GM20000 (cell line): ENCODE results near the gene ZXDA.
A peak's percentile ranks its signal among the peaks of the same experiment; 100 is the strongest.
"Not testable (repeated sequence)": the region's sequence is repeated elsewhere in the genome, so short reads cannot be mapped to it uniquely, and the experiment has no call there.

ENCODE experiments used
- DNase-seq: peaks from one replicate; pipeline ENCODE4 v3.0.0; 2012; ENCODE audit warnings: low spot score
- TF ChIP-seq, protein P1 (sequence below): IDR thresholded peaks from 2 replicates; pipeline ENCODE4 v1.5.1; 2012; ENCODE audit warnings: mild to moderate bottlenecking, control low read depth; ENCODE audit errors: extremely low read depth, missing control alignments

The ZXDA gene

DNA sequence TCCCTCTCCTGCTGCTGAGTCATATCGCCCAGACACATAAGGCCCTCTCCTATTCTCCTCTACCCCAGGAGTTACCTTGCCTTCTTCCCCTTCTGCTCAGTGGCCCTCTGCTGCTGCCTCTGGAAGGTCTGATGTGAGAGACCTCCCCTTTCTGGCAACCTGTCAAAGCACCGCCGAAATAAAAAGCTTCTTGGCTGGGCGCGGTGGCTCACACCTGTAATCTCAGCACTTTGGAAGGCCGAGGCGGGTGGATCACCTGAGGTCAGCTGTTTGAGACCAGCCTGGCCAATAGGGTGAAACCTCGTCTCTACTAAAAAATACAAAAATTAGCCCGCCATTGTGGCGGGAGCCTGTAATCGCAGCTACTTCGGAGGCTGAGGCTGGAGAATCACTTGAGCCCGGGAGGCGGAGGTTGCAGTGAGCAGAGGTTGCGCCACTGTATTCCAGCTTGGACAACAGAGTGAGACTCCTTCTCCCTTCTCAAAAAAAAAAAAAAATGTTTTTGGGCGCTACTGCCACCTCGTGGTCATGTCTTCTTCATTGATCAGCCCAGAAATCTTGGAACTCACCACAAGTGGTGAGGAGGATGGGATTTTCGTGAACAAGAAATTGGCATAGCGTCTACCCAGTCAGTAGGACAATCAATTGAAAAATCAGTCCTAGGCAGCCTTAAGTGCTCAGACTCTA is 8.6 kb upstream of the ZXDA start:
- DNase-seq = no peak
- TF ChIP-seq, protein P1, sequence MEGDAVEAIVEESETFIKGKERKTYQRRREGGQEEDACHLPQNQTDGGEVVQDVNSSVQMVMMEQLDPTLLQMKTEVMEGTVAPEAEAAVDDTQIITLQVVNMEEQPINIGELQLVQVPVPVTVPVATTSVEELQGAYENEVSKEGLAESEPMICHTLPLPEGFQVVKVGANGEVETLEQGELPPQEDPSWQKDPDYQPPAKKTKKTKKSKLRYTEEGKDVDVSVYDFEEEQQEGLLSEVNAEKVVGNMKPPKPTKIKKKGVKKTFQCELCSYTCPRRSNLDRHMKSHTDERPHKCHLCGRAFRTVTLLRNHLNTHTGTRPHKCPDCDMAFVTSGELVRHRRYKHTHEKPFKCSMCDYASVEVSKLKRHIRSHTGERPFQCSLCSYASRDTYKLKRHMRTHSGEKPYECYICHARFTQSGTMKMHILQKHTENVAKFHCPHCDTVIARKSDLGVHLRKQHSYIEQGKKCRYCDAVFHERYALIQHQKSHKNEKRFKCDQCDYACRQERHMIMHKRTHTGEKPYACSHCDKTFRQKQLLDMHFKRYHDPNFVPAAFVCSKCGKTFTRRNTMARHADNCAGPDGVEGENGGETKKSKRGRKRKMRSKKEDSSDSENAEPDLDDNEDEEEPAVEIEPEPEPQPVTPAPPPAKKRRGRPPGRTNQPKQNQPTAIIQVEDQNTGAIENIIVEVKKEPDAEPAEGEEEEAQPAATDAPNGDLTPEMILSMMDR = no peak

DNA sequence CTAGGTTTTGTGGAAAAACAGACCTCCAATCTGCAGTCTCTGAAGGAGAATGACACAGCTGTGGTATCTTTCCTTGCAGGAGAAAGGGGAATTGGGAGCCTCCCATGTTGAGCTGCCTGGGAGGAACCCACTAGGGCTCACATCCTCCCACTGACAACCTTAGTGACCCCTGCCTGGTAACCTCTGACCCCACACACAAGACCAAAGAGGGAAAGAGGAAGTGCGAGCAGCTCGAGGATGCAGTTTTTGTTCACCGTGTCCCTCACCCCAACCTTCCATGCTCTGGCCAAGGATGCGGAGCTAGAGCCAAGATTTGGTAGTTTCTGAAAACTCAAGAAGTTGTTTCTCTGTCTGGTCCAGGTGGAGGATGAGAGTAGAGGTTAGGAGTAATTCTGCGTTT is 5.4 kb upstream of the ZXDA start:
- TF ChIP-seq, protein P1 = no peak
- no peak for DNase-seq

DNA sequence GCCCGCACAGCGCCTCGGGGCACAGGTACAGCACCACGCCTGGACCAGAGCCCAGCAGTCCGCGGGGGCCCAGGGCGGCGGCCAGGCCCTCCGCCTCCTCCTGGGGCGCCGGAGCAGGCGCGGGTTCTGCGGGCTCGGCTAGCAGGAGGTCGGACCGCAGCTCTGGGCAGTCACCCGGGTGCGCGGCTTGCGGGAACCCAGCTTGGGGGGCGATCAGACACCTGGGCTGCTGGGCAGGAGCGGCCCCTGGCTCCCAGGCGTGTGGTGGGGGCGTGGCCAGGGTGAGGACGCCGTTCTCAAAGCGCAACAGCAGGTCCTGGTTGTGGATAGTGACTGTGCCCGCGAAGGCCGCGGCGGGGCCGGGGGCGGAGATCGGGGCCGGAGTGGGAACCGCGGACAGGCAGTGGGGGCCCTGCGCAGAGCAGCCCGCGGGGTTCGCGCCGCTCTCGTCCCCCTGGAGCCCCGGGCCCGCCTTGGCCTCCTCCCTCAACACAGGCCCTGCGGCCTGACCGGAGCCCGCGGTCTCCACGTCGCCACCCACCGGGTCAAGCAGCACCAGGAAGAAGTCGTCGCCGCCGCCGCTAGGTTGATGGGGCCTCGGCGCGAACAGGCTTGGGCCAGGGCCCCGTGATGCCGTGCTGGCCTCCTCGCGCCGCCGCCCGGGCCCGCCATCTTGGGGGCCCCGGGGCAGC is 517 bp downstream of the ZXDA start:
- DNase-seq = peak; percentile 15

DNA sequence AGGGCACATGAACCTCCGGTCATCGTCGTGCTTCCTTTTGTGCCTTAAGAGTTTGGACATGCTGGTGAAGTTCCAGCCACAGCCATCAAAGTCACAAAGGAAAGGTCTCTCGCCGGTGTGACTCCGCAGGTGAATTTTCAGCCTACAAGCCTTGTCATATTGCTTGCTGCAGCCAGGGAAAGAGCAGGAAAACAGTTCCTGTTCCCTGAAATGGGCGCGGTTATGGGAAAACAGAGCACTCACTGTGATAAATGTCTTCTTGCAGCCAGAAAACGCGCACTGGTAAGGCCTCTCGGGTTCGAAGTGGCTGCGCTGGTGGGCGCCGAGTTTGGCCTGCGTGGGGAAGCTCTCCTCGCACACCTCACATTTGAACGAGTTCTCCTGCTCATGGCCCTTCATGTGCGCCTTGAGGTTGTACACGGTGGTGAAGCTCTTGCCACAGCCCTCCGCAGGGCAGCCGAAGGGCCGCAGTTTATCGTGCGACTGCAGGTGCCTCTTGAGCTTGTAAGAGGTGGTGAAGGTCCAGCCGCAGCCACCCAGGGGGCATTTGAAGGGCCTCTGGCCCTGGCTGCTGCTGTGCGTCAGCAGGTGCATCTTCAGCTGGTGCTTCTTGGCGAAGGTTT is 1.2 kb downstream of the ZXDA start:
- DNase-seq = not testable (repeated sequence)

DNA sequence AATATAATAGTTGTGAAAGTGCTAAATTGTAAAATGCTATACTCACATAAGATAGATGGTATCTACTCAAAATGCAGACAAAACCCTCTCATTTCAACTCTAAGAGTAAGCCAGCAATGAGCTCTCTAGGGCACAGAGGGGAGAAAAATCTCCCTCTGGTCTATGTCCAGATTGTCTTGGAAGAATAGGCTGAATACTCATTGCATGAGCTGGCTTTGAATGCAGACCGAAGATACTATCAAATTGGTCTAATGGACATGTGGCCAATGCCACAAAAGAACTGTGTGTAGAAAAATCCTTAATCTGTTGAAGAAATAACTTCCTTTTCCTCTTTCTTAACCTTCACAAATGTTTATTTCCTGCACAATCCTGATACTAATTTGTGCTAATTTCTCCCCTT is 3.5 kb downstream of the ZXDA start:
- TF ChIP-seq, protein P1 = no peak
- no peak for DNase-seq

DNA sequence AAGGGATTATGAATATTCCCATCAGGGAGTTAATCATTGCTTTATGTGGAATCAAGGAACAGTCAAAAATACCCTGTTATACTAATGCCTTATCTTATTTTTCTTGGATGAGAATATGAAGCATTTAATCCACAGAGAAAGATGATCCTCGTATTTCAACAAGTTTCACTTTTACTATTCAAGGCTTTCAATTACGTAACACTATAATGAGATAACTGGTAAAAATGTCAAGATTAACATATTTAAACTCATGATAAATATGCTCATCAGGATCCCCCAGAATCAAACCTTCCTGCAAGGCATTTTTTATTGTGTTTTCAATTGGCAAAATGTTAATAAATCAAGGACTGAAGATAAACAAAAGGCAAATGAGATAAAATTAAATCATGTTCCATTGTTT is 5.1 kb downstream of the ZXDA start:
- TF ChIP-seq, protein P1 = no peak

DNA sequence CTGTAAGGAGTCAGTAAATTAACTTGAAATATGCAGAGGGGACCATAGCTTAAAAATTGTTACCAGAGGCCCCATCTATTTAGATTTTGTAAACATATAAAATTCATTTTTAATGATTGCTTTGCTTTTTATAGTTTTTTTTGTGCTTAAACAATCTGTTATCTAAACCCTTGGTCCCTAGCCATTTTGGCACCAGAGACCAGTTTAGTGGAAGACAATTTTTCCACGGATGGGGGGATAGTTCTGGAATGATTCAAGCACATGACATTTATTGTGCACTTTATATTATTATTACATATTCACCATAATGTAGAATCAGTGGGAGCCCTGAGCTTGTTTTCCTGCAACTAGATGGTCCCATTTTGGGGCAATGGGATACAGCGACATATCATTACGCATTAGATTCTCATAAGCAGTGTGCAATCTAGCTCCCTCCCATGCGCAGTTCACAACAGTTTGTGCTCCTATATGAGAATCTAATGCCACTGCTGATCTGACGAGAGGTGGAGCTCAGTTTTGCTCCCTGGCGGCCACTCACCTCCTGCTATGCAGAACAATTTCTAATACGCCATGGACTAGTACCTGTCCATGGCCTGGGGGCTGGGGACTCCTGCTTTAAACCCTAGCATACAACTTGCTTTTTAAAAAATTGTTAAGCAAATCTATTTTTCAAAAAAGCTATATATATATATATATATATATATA is 5.9 kb downstream of the ZXDA start:
- no peak for DNase-seq
- TF ChIP-seq, protein P1 = no peak

More for the DNA sequence above, 5.1 kb downstream of the ZXDA start:
- DNase-seq = no peak

DNA sequence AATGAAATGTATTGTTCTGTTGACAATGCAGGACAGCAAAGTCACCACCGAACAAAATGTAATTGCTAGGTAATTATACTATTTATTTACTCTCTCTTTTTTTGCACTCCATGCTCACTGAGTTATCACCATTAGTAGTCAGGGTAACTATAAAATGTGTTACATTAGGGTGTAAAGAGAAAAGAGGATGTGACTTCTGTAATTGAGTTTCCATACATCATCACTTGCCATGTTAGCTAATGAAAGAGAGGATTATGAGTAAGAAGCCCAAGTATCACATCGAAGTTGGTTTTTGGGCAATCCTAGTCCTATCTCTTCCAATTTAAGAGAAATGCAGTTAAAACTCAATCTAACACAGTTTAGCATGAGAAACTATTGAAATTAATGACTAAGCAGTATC is 7.6 kb downstream of the ZXDA start:
- TF ChIP-seq, protein P1 = no peak
- no peak for DNase-seq
